SHP77 treated with DMSO at 0.1 percent for 48 hours (cell line): ENCODE measurements around the gene ITGAD.
"Not testable (repeated sequence)": the region's sequence is repeated elsewhere in the genome, so short reads cannot be mapped to it uniquely, and the experiment has no call there.

Source experiments
- DNase-seq: peaks from one replicate; lab custom pipeline; 2025; lab: John Stamatoyannopoulos, UW

ITGAD gene

DNA sequence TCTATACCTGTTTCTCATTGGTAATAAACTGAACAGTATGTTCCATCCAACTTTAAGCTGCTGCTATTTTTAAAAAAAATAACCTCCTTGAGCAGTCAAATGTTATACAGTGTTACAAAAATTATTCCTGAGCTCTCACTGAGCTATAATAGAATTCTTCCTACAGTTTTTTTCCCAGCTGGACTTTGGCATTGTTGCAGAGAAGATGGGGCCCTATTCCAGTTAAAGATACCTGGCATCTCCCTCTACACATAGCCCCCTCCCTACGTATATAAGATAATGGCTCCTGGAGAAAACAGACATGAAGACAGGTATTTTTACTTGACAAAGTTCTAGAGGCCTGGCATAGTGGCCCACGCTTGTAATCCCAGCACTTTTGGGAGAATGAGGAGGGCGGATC lies 36.7 kb downstream of the ITGAD start:
- no peak for DNase-seq

GRCh38 chr16:31430380-31431052 lies 37.4 kb downstream of the ITGAD start:
- DNase-seq = no peak

- no peak for DNase-seq
These were observed 42.4 kb downstream of the ITGAD start for GRCh38 chr16:31435341-31436220.

DNA sequence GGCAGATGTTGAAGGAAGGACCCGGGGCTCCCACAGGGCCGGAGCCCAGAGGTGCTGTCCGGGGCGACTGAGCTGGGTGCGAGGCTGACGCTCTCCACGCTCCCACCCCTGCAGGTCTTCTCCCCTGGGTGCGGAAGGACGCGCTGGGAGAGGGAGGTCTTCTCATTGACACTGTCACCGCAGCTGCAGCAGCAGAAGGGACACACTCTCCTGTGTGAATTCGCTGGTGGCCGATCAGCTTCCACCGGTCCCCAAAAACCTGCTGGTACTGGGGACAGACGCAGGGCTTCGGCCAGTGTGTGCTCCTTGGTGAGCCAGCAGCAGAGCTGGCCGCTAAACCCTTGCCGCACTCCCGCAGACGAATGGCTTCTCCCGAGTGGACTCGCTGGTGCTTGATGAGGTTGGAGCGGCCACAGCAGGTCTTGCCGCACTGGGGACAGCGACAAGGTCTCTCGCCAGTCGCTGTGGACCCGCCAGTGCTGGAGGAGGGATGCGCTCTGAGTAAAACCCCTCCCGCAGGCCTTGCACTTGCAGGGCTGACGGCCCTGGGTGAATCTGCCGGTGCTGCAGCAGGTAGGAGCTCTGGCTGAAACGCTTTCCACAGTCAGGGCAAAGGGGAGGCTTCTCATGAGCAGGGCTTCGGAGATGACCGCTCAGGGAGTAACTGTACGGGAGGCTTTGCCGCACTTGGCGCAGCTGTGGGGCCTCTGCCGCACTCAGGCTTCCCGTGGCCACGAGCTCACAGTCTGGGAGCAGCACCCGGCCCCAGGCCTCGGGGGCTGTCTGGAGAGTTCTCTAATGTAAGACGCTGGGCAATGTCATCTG lies 43.3 kb downstream of the ITGAD start:
- no peak for DNase-seq

GRCh38 chr16:31438414-31438813 lies 45.3 kb downstream of the ITGAD start:
- DNase-seq = no peak

DNA sequence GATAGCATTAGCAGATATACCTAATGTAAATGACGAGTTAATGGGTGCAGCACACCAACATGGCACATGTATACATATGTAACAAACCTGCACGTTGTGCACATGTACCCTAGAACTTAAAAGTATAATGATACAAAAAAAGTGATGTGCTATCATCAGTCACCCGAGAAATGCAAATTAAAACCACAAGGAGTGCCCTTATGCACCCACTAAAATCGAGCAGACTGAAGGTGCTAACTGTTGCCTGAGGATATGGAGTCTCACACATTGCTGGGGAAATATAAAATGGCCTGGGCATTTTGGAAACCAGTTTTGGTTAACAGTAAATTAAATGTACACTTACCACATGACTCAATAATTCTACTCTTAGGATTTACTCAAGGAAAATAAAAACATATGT lies 45.9 kb downstream of the ITGAD start:
- DNase-seq = not testable (repeated sequence)

DNA sequence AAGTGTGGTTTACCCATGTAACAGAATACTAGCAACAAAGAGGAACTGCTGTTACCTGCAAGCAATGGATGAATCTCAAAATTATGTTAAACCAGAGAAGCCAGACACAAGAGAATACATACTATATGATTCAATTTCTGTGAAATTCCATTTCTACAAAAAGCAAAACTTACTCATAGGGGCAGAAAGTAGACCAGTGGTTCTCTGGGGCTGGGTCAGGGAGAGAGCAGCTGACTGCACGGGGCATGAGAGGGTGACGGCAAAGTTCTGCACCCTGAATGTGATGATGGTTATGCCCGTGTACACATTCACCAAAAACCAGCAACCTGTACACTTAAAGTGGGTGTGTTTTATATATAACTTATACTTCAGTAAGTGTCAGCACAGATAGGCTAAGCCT lies 46.4 kb downstream of the ITGAD start:
- DNase-seq = no peak

DNA sequence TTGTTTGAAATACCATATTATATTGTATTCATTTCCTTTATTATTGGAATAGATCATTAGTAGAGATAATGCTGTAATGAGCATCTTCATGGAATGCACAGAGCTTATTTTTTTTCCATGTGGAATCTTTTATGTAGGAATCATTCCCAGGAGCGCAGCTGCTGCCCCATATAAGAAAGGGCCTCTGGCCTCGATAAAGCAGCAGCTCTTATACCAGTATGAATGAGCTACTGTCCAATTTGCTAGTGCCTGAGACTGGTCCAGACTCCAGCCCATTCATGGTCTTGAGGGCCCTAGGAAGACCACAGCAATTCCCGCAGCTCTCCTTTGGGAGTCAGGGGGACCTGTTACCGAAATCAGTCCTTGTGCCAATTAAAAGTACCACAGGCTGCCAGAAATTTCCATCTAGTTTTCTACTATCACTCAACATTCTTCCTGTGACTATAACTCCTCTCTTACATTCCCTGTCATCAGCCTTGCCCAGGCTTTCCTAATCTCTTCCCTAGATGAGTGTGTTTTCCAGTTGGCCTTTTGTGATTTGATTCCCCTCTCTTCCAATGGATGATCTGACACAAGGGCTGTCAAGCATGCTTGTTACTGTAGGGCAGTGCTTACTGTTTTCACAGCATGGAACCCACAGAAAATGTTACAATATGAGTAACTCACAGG lies 47.5 kb downstream of the ITGAD start:
- no peak for DNase-seq

DNA sequence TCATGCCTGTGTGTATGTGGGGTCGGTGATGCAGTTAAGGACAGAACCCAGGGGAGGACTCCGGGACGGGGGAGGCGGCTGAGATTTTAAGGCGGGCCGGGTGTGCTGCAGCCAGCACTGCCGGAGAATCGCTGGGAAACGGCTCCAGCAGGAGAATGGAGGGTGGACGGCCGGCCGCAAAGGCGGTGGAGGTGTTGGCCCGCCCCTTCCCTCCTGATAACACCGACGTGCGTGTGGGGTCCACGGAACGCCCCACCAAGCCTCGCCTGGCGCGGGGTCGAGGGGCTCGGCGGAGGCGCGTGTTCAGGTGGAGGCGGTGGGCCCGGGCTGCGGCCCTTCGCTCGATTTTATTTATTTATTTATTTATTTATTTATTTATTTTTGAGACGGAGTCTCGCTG lies 48.8 kb downstream of the ITGAD start:
- DNase-seq = no peak

DNA sequence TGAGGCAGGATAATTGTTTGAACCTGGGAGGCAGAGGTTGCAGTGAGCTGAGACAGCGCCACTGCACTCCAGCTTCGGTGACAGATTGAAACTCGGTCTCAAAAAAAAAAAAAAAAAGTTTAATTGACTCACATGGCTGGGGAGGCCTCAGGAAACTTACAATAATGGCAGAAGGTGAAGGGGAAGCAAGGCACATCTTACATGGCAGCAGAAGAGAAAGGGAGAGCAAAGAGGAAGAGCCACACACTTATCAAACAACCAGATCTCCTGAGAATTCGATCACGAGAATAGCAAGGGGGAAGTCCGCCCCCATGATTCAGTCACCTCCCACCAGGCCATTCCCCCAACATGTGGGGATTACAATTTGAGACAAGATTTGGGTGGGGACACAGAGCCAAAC lies 52.8 kb downstream of the ITGAD start:
- not testable (repeated sequence) for DNase-seq

DNA sequence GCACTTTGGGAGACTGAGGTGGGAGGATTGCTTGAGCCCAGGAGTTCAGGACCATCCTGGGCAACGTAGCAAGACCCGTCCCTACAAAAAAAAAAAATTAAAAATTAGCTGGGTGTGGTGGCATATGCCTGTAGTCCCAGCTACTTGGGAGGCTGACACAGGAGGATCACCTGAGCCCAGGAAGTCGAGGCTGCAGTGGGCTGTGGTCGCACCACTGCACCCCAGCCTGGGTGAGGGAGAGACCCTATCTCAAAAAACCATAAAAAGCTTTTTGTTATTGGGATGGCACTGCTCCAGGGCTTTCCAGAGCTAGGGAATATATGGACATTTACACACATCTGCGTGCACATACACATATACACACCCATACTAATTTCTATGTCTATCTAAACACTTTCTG lies 58.1 kb downstream of the ITGAD start:
- DNase-seq = no peak

DNA sequence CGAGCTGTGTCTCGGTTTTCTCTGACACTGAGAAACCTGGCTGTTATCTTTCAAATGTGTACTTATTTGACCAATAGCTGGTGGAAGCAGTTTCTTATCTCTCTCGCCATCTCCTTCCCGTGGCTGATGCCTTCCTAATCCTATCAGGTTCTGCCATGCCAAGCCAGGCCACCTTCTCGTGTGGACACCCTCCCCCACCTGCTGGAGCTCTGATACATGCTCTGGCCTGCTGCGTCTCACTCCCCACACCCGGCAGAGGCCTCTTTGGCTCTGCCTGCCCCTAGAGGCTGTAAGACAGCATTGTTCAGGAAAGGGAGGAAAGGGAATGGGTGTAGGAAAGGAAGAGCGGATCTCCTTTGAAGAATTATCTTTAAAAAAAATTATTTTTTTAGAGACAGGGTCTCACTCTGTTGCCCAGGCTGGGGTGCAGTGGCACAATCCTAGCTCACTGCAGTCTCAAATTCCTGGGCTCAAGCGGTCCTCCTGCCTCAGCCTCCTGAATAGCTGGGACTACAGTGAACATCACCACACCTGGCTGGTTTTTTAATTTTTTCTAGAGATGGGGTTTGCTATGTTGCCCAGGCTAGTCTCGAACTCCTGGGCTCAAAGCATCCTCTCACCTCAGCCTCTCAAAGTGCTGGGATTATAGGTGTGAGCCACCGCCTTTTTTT lies 58.7 kb downstream of the ITGAD start:
- peak; percentile 61 for DNase-seq

GRCh38 chr16:31452631-31453106 lies 59.5 kb downstream of the ITGAD start:
- DNase-seq = no peak

DNA sequence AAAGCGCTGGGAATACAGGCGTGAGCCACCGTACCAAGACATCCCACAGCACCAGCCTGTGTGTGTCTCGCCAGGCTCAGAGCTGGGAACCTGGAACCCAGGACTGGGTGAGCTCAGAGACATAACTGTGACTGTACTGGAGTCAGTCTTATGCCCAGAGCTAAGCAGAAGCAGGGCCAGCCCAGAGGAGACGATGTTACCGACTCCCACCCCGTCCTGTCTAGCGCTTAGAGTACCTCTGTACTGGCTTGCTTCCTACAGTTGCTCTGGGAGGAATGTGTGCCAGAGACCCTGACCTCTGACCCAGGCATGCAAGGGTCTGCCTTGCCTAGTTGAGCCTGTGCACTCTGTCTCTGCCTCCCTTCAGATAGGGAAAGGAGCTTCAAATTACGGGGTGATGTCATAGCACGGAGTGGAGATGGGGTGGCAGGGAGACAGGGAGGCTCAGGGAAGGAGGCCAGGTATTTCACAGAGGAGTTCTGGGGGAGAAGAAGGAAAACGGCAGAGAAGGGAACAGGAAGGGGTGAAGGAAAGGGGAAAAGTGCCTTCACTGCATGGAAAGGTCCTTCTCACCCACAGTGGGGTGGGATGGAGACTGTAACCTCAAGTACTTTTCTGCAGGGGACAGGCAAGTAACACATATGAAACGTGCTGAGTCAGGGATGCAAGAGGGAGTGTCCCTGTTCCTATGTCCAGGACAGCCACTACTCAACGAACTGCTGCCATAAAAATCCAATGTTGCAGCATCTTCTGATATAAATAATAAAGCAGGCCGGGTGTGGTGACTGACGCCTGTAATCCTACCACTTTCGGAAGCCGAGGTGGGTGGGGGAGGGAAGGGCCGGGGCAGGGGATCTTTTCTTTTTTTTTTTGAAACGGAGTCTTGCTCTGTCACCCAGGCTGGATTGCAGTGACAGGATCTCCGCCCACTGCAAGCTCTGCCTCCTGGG lies 60.4 kb downstream of the ITGAD start:
- DNase-seq = no peak

DNA sequence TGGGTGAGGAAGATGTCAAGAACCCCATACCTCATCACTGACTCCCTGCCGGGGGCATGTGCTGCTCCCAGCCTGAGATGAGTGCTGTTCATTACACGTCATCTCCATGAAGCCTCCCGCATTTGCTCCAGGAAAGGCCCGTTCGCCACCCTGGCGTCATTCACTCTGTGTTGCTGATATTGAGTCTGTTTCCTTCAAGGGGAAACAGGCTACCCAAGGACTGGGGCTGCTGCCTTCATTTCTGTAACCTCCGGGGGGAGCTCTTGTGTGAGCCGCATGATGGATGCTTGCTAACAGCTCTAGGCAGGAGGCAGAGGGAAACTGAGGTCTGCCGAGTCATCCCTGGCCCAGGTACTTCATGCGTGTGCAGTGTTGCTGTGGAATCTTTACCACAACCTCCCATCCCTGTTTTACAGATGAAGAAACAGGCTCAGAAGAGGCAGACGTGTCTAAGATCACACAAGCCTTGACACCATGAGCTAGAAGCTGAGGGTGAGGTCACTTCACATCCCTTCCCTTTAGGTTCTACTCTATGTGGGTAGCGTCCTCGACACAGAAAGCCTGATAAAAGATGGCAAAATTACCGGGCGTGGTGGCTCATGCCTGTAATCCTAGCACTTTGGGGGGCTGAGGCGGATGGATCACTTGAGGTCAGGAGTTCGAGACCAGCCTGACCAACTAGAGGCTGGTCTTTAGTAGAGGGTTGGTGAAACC lies 62.6 kb downstream of the ITGAD start:
- DNase-seq = no peak

GRCh38 chr16:31456988-31457360 lies 63.8 kb downstream of the ITGAD start:
- no peak for DNase-seq

DNA sequence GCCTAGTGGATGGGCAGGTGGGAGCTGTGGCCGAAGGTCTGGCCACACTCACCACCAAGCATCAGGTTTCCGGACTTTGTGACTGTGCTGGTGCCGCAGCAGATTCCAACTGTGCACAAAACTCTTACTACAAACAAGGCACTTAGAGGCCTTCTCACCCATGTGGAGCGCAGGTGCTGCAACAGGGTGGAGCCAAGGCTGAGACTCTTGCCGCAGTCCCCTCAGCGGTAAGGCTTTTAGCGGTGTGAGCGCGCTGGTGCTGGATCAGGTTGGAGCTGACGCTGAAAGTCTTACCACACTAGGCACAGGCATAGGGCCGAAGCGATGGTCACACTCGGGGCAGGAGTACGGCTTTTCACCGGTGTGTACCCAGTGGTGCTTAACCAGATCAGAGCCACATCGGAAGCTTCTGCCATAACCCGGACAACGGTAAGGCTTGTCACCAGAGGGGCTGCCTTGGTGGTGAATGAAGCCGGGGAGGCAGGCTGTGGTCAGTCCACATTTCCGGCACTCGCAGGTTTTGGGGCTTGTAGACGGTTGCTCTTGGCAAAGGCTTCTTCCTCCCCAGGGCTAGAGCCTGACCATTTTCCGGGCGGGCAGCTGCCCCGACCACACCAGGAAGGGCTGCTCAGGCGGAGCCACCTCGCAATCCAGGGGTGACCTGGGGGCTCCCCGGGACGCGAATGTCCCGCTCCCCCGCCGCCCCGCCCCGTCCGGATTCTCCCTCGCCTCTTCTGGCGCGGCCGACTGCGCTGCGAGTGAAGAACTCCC lies 65.1 kb downstream of the ITGAD start:
- peak; percentile 17 for DNase-seq

- peak; percentile 93 for DNase-seq
These were observed 65.9 kb downstream of the ITGAD start, which contains the start of gene ARMC5 for GRCh38 chr16:31458844-31459686. Gene ARMC5 (plus strand): TSS chr16:31459501. CDS start chr16:31459525, 24 bp downstream.
